ENCODE results near the gene LTBP1.

DNA sequence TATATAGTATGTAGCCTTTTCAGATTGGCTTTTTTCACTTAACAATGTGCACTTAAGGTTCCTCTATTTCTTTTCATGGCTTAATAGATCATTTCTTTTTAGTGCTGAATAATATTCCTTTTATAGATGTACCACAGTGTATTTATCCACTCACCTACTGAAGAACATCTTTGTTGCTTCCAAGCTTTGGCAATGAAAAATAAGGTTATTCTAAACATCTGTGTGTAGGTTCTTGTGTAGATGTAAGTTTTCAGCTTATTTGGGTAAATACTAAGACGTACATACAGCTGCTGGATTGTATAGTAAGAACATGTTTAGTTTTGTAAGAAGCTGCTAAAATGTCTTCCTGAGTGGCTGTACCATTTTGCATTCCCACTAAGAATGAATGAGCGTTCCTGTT lies 461.4 kb downstream of the LTBP1 start:
- TF ChIP-seq POLR2A (IDR thresholded peaks at IDR 0.05) (no peak), EP300 (IDR thresholded peaks at IDR 0.05) (no peak)
- TF ChIP-seq, protein P1, sequence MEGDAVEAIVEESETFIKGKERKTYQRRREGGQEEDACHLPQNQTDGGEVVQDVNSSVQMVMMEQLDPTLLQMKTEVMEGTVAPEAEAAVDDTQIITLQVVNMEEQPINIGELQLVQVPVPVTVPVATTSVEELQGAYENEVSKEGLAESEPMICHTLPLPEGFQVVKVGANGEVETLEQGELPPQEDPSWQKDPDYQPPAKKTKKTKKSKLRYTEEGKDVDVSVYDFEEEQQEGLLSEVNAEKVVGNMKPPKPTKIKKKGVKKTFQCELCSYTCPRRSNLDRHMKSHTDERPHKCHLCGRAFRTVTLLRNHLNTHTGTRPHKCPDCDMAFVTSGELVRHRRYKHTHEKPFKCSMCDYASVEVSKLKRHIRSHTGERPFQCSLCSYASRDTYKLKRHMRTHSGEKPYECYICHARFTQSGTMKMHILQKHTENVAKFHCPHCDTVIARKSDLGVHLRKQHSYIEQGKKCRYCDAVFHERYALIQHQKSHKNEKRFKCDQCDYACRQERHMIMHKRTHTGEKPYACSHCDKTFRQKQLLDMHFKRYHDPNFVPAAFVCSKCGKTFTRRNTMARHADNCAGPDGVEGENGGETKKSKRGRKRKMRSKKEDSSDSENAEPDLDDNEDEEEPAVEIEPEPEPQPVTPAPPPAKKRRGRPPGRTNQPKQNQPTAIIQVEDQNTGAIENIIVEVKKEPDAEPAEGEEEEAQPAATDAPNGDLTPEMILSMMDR (IDR thresholded peaks at IDR 0.05) = no peak

Data from ovary (tissue), 3 donors.